ENCODE results near the gene C19orf67. TPM values are rescaled to one million over a fixed set of nuclear protein-coding genes. Genes with fewer than 3 reads are reported as not detected.

The C19orf67 gene
- total RNA-seq, 1 experiment from 2014 or later: 0.39 TPM

GRCh38 chr19:14115756-14116155 is 30.2 kb upstream of the C19orf67 start:
- no CpG with 5 or more reads among the region's 5 CpGs for WGBS (ENCODE audit: extremely low coverage, insufficient read length, low lambda C conversion rate)
- no peak overlapping the region for H2BK20ac ChIP-seq (ENCODE audit: low read depth, low read length, poor library complexity, severe bottlenecking)
- H2BK5ac ChIP-seq (ENCODE audit: insufficient read length, low read length): no peak overlapping the region
- no peaks in the 10 kb centered on the region for H4K20me1 ChIP-seq (ENCODE audit: control insufficient read depth, insufficient read depth, insufficient read length)
- Mint-ChIP-seq H3K9me3 (no peaks in the 10 kb centered on the region), H3K4me3 (peak overlapping the region; percentile 78 to 83; a peak in 3 of 5 replicates), H3K4me1 (peaks cover 40 to 44% of the 10 kb centered on the region in 2 experiments), H3K27me3 (ENCODE audit: low read depth) (peaks cover 2% of the 10 kb centered on the region; the same call in 1 of the 2 replicates), H3K27ac (no peak overlapping the region), H3K36me3 (ENCODE audit: insufficient read depth in 1 of 3, low read depth in 3 of 3) (peaks cover 0 to 10% (median 7%) of the 10 kb centered on the region in 3 experiments; a peak in 6 of 7 replicates)
- H3K56ac ChIP-seq (ENCODE audit: insufficient read length, low read depth, low read length): no peak overlapping the region
- no peak overlapping the region for H2BK15ac ChIP-seq (ENCODE audit: low read depth, low read length)
- H2BK12ac ChIP-seq (ENCODE audit: insufficient read length, low read depth, low read length): no peak overlapping the region
- no peak overlapping the region for H3K4me2 ChIP-seq (ENCODE audit: insufficient read depth, insufficient read length, low read length)
- H3K79me2 ChIP-seq (ENCODE audit: insufficient read depth, low read length): peaks cover 2% of the 10 kb centered on the region; the same call in 1 of the 2 replicates
- no peak overlapping the region for H2AK5ac ChIP-seq (ENCODE audit: insufficient read length, low read length)
- H3K27me3 ChIP-seq (ENCODE audit: insufficient read depth, low read length): no peaks in the 10 kb centered on the region; the same call in 1 of the 2 replicates
- H4K5ac ChIP-seq (ENCODE audit: insufficient read length, low read depth, low read length): no peak overlapping the region
- H3K27ac ChIP-seq (ENCODE audit: insufficient read length, low read depth, low read length): no peak overlapping the region
- no peaks in the 10 kb centered on the region for H3K79me1 ChIP-seq (ENCODE audit: insufficient read depth, low read depth, low read length, poor library complexity, severe bottlenecking)
- no peak overlapping the region for H3T11ph ChIP-seq (ENCODE audit: low read length)
- peaks cover 9% of the 10 kb centered on the region; the same call in 1 of the 2 replicates for H3K4me1 ChIP-seq (ENCODE audit: insufficient read depth, low read length)
- H2AFZ ChIP-seq (ENCODE audit: low read length): no peak overlapping the region
- H4K91ac ChIP-seq (ENCODE audit: insufficient read length, low read depth, low read length): no peak overlapping the region
- TF ChIP-seq CTCF (conservative IDR thresholded peaks at IDR 0.05): no peak
- no peak overlapping the region for H2BK120ac ChIP-seq (ENCODE audit: low read depth, low read length, poor library complexity, severe bottlenecking)
- no peak overlapping the region for H3K14ac ChIP-seq (ENCODE audit: insufficient read depth, low read length)
- DNase-seq: no peak
- H3K18ac ChIP-seq (ENCODE audit: insufficient read length, low read depth, low read length): no peak overlapping the region
- no peaks in the 10 kb centered on the region for H3K9me3 ChIP-seq (ENCODE audit: control insufficient read depth, low read depth, low read length)
- H4K8ac ChIP-seq (replicated peaks; ENCODE audit: insufficient read length, low read depth, low read length): no peak overlapping the region
- H3K4ac ChIP-seq (ENCODE audit: low read depth, low read length): no peak overlapping the region
- H3K23ac ChIP-seq (ENCODE audit: insufficient read length, low read depth, low read length): no peak overlapping the region
- no peak overlapping the region for H3K9ac ChIP-seq (ENCODE audit: extremely low read depth, insufficient read length, low read length)
- H3K23me2 ChIP-seq (ENCODE audit: insufficient read length, low read depth, low read length, poor library complexity, severe bottlenecking): peaks cover 16% of the 10 kb centered on the region

All from H9 (cell line).